SU-DHL-6 (cell line): ENCODE data around the gene ITGA11.

ENCODE experiments used
- H2AFZ ChIP-seq: fragments of 200-600 bp; sonication (generic); 2 replicates; pipeline ENCODE4 v1.6.1; 2014; ENCODE audit warnings: low read depth, mild to moderate bottlenecking, moderate library complexity, mixed read lengths, antibody characterized with exemption, low read length; ENCODE audit not compliant: severe bottlenecking
- H3F3A ChIP-seq: fragments of 200-600 bp; shearing (Covaris generic); 2 replicates; pipeline ENCODE4 v1.6.0; 2016; ENCODE audit warnings: antibody characterized with exemption, mild to moderate bottlenecking; ENCODE audit not compliant: insufficient read depth
- H3K27ac ChIP-seq: fragments of 200-600 bp; sonication (generic); 2 replicates; pipeline ENCODE4 v1.5.1; 2016; ENCODE audit warnings: low read depth, mild to moderate bottlenecking, low read length, moderate library complexity, mixed read lengths
- H3K27me3 ChIP-seq: fragments of 200-600 bp; sonication (generic), shearing (Covaris generic); 2 replicates; pipeline ENCODE4 v1.6.0; 2014; ENCODE audit warnings: mild to moderate bottlenecking, low read length
- H3K36me3 ChIP-seq: fragments of 200-600 bp; sonication (generic); 2 replicates; pipeline ENCODE4 v1.6.1; 2014; ENCODE audit warnings: mild to moderate bottlenecking, low read length, mixed read lengths
- H3K4me2 ChIP-seq: fragments of 300-600, 200-600 bp; shearing (Covaris generic), sonication (generic); 2 replicates; pipeline ENCODE4 v1.6.0; 2014; ENCODE audit warnings: low read length, low read depth, mild to moderate bottlenecking; ENCODE audit not compliant: poor library complexity, severe bottlenecking
- H3K4me3 ChIP-seq: fragments of 200-600 bp; sonication (generic); 2 replicates; pipeline ENCODE4 v1.5.1; 2014; ENCODE audit warnings: antibody characterized with exemption, low read length, mild to moderate bottlenecking, mixed read lengths; ENCODE audit not compliant: insufficient read depth, poor library complexity, severe bottlenecking
- H3K79me2 ChIP-seq: fragments of 200-600 bp; sonication (generic); 2 replicates; pipeline ENCODE4 v1.6.1; 2014; ENCODE audit warnings: mild to moderate bottlenecking, low read length, moderate library complexity; ENCODE audit not compliant: insufficient read depth
- H3K9ac ChIP-seq: fragments of 200-600 bp; sonication (generic); 2 replicates; pipeline ENCODE4 v1.7.0; 2014; ENCODE audit warnings: mild to moderate bottlenecking, low read length
- H3K9me2 ChIP-seq: fragments of 200-600 bp; sonication (generic); replicated peaks from 2 replicates; pipeline ENCODE4 v1.6.1; 2014; ENCODE audit warnings: low read length; ENCODE audit not compliant: insufficient read depth
- H3K9me3 ChIP-seq: fragments of 200-600 bp; sonication (generic); 2 replicates; pipeline ENCODE4 v1.6.1; 2014; ENCODE audit warnings: low read length, mixed read lengths; ENCODE audit not compliant: insufficient read depth
- H4K20me1 ChIP-seq: fragments of 200-600 bp; sonication (generic); 2 replicates; pipeline ENCODE4 v1.6.1; 2014; ENCODE audit warnings: low read depth, mild to moderate bottlenecking, antibody characterized with exemption, low read length, moderate library complexity, mixed read lengths
- CTCF ChIP-seq: fragments of 200-600 bp; sonication (generic); IDR thresholded peaks from one replicate; pipeline ENCODE4 v1.5.1; 2017; ENCODE audit warnings: antibody characterized with exemption, mild to moderate bottlenecking, low read length, moderate library complexity; ENCODE audit not compliant: insufficient read depth, poor library complexity, severe bottlenecking
- EZH2phosphoT487 ChIP-seq: fragments of 200-600 bp; sonication (generic), shearing (Covaris generic); conservative IDR thresholded peaks from 2 replicates; pipeline ENCODE4 v1.6.1; 2018; ENCODE audit warnings: mild to moderate bottlenecking, antibody characterized with exemption, low read length, moderate library complexity, mixed read lengths

The ITGA11 gene

DNA sequence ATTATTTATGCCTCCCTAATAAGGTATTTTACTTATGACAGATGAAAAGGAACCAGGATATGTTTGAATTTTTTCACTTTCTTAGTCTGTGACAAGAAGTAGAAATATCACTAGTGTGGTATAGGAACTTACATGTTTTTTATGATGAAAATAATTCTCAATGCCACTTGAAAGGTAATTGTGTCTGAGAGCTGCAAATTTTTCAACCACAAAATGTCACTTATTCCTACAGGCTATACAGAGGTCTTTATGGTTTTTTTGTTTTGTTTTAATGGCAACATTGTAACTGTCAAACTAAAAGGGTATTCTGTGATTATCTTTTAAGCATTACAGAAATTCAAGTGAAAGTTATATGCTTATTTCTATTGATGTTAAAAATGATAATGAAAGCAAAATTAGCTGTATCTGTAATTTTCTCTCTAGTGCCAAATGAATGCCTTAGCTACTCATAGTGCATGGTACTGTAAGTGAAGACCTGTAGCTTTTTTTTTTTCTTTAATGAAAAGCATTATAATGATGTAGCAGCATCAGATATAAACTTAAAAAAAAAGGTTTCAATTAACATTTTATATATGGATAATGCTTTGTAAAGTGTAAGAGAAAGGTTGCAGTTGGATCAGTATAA lies 139.7 kb downstream of the ITGA11 start:
- Histone ChIP-seq H3K79me2 (peaks cover 58% of the 10 kb centered on the region), H3K9me3 (no peaks in the 10 kb centered on the region), H3K4me2 (no peak overlapping the region), H3K27ac (no peak overlapping the region), H3K4me3 (no peak overlapping the region), H4K20me1 (peaks cover 27% of the 10 kb centered on the region), H3K9me2 (no peaks in the 10 kb centered on the region), H3K9ac (no peak overlapping the region), H2AFZ (no peak overlapping the region), H3K27me3 (no peaks in the 10 kb centered on the region), H3F3A (no peaks in the 10 kb centered on the region), H3K36me3 (peaks cover 24% of the 10 kb centered on the region)
- TF ChIP-seq EZH2phosphoT487: no peak
- TF ChIP-seq CTCF: no peak

DNA sequence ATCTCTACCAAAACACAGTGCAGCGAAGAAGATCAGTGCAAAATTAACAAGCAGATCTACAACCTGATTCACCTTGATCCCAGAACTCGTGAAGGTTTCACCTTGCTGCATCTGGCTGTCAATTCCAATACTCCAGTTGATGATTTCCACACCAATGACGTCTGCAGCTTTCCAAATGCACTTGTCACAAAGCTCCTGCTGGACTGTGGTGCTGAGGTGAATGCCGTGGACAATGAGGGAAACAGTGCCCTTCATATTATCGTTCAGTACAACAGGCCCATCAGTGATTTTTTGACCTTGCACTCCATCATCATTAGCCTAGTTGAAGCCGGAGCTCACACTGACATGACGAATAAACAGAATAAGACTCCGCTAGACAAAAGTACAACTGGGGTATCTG lies 141.2 kb downstream of the ITGA11 start:
- no peak overlapping the region for H3K9ac ChIP-seq
- H4K20me1 ChIP-seq: peaks cover 33% of the 10 kb centered on the region
- H3K79me2 ChIP-seq: peaks cover 73% of the 10 kb centered on the region
- no peak overlapping the region for H2AFZ ChIP-seq
- no peak overlapping the region for H3K4me3 ChIP-seq
- no peaks in the 10 kb centered on the region for H3F3A ChIP-seq
- TF ChIP-seq EZH2phosphoT487: no peak
- TF ChIP-seq CTCF: no peak
- H3K27ac ChIP-seq: no peak overlapping the region
- no peaks in the 10 kb centered on the region for H3K9me3 ChIP-seq
- no peaks in the 10 kb centered on the region for H3K9me2 ChIP-seq
- no peak overlapping the region for H3K4me2 ChIP-seq
- H3K27me3 ChIP-seq: no peaks in the 10 kb centered on the region
- H3K36me3 ChIP-seq: peaks cover 31% of the 10 kb centered on the region

GRCh38 chr15:68289621-68290352 lies 142.2 kb downstream of the ITGA11 start:
- H3K4me2 ChIP-seq: no peak overlapping the region
- no peak overlapping the region for H3K27ac ChIP-seq
- TF ChIP-seq EZH2phosphoT487: no peak
- no peak for TF ChIP-seq CTCF
- no peak overlapping the region for H3K4me3 ChIP-seq
- H3K9me2 ChIP-seq: no peaks in the 10 kb centered on the region
- H3K79me2 ChIP-seq: peaks cover 83% of the 10 kb centered on the region
- H3K27me3 ChIP-seq: no peaks in the 10 kb centered on the region
- H2AFZ ChIP-seq: no peak overlapping the region
- no peaks in the 10 kb centered on the region for H3K9me3 ChIP-seq
- H3F3A ChIP-seq: no peaks in the 10 kb centered on the region
- H3K36me3 ChIP-seq: peaks cover 38% of the 10 kb centered on the region
- H4K20me1 ChIP-seq: peaks cover 32% of the 10 kb centered on the region
- H3K9ac ChIP-seq: no peak overlapping the region
